A673 (cell line): ENCODE measurements around the gene ADCY5.

Experiments used
- EZH2 ChIP-seq: fragments of 200-600 bp; sonication (generic); IDR thresholded peaks from 2 replicates; pipeline ENCODE4 v1.6.1; 2017; ENCODE audit warnings: borderline replicate concordance, low read depth, mild to moderate bottlenecking, mixed read lengths, antibody characterized with exemption, low read length; ENCODE audit not compliant: poor library complexity, severe bottlenecking
- TF ChIP-seq, protein P1 (sequence below): fragments of 300-800, 200-600 bp; sonication (generic); conservative IDR thresholded peaks from 2 replicates; pipeline ENCODE4 v1.5.1; 2017; ENCODE audit warnings: low read depth, mild to moderate bottlenecking, antibody characterized with exemption, low read length, moderate library complexity, mixed read lengths

DNA sequence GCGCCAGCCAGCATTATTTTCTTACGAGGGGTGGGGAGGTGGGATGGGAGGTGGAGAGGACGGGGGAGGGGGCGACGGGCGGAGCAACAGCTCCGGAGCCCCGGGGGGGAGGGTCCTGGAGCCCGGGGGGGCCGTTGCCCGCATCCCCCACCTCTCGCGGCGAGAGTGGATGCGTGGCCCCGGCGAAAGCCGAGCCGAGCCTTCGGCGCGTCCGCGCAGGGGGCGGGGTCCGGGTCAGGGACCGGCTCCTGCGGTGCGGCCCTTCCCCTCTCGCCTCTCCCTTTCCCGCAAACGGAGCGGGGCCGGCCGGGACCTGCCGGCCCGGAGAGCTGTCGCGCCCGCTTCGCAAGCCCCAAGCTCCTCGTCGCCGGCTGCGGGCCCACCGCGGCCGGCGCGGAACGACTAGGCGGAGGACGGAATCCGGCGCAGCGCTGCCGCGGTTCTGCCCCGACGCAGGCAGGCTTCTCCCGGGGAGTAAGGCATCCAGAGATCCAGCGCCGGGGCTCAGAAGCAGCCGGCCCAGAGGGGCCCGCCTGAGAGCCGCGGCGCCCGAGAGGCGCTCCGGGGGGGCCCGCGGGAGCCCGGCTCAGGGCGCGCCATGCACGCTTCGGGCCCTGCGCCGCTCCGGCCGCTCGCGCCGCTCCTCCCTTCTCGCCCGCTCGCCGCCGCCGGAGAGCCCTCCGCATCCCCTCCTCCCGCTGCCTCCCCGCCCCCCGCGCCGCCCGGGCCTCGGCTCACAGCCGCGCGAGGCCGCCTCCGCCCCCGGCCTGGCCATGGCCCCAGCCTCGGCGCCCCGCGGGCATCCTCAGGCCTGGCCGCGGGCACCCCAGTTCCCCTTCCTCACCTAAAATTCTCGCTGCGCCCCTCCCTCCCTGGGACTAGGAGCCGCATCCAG lies 459 bp upstream of the ADCY5 start:
- TF ChIP-seq, protein P1, sequence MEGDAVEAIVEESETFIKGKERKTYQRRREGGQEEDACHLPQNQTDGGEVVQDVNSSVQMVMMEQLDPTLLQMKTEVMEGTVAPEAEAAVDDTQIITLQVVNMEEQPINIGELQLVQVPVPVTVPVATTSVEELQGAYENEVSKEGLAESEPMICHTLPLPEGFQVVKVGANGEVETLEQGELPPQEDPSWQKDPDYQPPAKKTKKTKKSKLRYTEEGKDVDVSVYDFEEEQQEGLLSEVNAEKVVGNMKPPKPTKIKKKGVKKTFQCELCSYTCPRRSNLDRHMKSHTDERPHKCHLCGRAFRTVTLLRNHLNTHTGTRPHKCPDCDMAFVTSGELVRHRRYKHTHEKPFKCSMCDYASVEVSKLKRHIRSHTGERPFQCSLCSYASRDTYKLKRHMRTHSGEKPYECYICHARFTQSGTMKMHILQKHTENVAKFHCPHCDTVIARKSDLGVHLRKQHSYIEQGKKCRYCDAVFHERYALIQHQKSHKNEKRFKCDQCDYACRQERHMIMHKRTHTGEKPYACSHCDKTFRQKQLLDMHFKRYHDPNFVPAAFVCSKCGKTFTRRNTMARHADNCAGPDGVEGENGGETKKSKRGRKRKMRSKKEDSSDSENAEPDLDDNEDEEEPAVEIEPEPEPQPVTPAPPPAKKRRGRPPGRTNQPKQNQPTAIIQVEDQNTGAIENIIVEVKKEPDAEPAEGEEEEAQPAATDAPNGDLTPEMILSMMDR: no peak
- no peak for TF ChIP-seq EZH2
